GM18517 (cell line): ENCODE measurements around the gene SLCO4A1.

Source experiments
- ATAC-seq: cut with Tn5 transposase; IDR thresholded peaks from one replicate; pipeline ENCODE4 v1.9.1; 2021; ENCODE audit warnings: mild to moderate bottlenecking, moderate library complexity; ENCODE audit not compliant: unreplicated experiment

The SLCO4A1 gene

DNA sequence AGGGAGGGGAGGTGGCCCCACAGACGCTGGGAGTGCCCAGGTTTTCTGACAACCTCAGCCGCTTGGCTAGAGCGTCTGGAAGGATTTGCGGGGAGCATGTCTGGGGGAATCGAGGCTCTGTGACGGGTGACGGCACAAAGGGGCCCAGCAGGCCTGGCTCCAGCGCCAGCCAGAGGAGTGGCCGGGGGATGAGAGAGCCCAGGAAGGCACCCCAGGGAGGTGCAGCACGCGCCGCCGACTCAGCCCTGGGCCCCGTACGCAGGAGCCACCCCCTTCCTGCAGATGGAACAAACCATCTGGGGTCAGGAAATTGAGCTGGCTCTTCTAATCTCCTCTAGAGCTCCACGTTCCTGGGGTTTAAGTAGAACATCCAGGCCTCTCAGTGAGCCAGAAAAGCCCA lies 5.9 kb upstream of the SLCO4A1 start:
- no peak for ATAC-seq

DNA sequence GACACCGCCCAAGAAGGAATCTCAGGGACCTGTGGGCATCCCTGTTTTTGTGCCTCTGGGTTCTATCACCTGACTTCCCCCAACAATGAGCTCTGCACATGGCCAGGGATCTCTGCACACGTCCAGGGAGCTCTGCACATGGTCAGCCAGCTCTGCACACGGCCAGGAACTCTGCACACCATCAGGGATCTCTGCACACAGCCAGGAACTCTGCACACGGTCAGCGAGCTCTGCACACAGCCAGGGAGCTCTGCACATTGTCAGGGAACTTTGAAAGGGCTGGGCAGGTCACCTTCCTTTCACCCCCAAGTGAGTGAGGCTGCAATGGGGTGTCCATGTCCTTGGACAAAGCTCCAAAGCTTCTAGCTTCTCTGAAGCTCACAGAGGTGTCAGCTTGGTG lies 5.2 kb upstream of the SLCO4A1 start:
- no peak for ATAC-seq

GRCh38 chr20:62637521-62638054 lies 4.7 kb upstream of the SLCO4A1 start:
- no peak for ATAC-seq

GRCh38 chr20:62638055-62638570 lies 4.2 kb upstream of the SLCO4A1 start:
- ATAC-seq: no peak

DNA sequence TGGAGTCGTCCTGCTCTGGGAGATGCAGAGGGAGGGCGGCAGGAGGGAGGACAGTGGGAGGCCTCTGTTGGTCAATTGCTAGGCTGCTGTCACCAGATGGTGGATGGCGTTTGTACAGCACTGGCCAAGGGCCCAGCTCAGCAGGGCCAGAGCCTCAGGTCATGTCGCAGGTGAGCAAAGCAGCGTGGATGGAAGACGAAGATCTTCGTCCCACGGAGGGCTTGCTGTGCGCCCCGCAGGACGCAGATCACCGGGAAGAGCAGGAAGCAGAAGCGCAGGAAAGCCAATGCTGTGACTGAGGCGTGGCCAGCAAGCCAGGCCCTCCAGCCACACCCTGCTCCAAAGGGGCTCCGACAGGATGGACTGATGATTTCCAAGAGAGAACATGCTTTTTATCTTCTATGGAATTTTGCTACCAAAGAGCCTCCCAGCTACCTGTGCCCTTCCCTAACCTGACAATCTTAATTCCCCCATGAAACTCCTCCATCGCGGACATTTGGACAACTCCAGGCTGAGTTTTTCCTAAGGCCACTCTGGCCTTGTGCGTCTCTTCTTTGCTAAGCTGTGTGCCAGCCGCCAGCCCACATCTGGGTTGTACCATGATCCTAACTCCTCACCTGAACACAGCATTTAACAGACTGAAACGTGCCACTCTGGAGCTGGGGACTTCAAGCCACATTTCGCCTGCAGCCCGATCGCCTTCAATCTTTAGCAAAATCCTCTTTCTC lies 3.5 kb upstream of the SLCO4A1 start:
- no peak for ATAC-seq

DNA sequence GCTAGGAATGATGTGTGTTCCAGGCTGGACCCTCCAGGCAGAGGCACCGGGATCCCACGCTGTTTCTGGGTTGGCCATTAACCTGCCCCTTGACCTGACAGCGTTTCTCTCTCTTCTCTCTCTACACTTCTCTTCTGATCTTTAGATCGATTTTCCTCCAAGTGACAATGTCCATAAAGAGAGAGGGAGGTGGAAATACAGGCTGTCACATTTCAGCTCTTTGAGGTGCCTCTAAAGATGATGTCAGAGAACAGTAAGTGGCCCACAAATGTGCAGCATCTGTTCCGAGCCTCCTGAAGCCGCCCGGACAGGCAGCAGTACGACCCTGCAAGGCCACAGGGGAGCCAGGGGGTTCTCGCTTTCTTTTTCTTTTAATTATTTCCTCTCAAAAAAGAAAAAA lies 2.5 kb upstream of the SLCO4A1 start:
- no peak for ATAC-seq

DNA sequence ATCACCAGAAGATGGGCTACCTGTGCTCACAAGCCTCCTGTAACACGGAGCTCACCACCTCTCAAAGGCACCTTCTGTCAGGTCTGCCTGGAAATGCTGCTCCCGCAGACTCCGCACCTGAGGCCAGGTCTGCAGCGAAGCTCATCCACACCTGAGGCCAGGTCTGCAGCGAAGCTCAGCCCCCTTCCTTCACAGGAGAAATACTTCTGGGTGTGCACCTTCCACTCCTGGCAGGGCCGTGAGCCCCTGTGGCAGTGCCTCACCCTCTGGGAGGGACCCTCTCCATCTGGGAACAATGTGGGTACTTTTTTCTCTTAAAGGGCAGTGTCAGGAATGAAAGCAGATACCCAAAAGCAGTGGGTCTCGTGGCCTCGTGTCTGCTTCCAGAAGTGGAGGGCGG lies 1.4 kb upstream of the SLCO4A1 start:
- no peak for ATAC-seq

- ATAC-seq: no peak
Measured at GRCh38 chr20:62641321-62642050, 817 bp upstream of the SLCO4A1 start.

- peak; percentile 15 for ATAC-seq
Measured at GRCh38 chr20:62642666-62643520, 590 bp downstream of the SLCO4A1 start.

DNA sequence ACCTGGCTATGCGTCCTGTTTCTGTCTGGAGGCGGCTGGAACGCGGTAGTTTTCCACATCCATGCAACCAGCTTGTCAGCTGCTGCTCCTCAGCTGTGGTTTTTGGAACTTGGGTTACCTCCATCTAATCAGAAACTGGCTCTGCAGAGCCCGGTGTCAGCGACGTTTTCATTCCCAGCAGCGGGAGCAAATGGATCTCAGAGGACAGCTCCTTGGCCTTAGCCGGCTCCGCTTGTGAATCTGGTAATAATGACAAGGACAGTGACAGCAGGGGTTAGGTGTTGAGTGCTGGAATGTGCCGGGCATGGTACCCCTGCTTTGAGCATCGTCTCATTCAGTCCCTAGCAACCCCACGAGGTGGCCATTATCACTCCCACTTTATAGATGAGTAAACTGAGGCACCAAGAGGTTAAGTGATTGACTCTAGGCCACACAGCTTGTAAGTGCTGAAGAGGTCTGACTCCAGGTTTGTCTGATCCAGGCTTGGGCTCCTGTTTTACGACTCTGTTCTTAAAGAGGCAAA lies 1.3 kb downstream of the SLCO4A1 start:
- no peak for ATAC-seq

- ATAC-seq: no peak
Measured at GRCh38 chr20:62644044-62644795, 1.9 kb downstream of the SLCO4A1 start.

- no peak for ATAC-seq
Measured at GRCh38 chr20:62644802-62645496, 2.6 kb downstream of the SLCO4A1 start.

- no peak for ATAC-seq
Measured at GRCh38 chr20:62645613-62646012, 3.3 kb downstream of the SLCO4A1 start.

DNA sequence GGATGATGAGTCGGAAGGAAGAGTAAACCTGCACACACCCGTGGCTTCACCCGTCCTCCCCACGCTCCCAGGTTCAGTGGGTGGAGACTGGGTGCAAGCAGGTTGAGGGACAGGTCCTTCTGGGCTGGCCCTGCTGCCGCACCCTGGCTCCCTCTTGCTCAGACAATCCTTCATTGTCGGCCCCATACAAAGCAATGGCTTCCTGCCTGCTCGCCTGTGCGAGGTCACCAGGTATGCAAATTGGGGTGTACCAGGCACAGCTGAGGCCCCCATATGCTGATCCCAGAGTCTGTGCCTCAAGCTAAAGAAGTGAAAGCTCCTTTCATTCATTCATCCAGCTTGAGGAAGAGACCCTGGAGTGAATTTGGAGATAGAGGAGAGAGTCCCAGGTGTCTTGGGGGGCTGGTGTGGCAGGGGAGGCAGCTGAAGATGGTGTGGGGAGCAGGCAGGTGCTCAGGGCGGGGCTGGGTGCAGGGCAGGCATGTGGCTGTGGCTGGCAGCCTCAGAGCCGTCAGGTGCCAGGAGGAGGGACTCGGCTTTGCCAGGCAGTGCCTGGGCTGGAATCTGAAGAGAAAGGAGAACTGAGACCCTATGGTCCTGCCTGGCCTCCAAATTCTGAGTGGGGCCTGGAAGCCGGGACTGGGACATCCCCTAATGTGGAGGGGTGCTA lies 4.7 kb downstream of the SLCO4A1 start:
- ATAC-seq: no peak

GRCh38 chr20:62647521-62648317 lies 5.4 kb downstream of the SLCO4A1 start:
- ATAC-seq: no peak

- ATAC-seq: no peak
Measured at GRCh38 chr20:62648318-62648995, 6.2 kb downstream of the SLCO4A1 start.

- no peak for ATAC-seq
Measured at GRCh38 chr20:62649140-62649539, 6.8 kb downstream of the SLCO4A1 start.
